ENCODE data around the gene ST6GALNAC3.

The ST6GALNAC3 gene

DNA sequence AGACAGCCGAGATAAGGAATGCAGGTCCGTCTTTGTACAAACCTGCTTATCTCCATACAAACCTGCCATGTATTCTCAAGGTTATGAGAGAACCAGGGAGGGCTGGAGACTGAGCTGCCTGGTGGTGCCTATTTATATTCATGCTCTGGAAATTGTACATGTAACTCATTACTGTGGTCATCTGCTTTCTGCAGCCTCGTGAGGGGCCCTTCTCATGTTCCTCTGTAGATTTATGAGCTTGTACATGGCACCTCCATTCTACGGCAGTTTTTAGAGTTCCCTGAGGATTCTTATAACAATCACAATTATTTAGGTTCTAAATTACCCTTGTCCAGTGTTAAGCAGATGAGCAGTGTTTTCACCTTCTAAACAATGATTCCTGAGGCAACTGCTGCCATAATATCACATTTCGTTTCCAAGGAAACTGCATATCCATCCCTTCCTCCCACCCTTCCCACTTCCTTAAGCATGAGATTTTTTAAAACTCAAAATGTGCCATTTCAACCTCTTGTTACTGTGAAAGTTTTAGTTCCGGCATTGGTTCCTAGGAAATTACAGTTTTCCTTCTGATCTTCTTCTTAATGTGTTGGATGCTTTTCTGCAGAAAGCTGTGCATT lies 112.1 kb downstream of the ST6GALNAC3 start:
- TF ChIP-seq, protein P1, sequence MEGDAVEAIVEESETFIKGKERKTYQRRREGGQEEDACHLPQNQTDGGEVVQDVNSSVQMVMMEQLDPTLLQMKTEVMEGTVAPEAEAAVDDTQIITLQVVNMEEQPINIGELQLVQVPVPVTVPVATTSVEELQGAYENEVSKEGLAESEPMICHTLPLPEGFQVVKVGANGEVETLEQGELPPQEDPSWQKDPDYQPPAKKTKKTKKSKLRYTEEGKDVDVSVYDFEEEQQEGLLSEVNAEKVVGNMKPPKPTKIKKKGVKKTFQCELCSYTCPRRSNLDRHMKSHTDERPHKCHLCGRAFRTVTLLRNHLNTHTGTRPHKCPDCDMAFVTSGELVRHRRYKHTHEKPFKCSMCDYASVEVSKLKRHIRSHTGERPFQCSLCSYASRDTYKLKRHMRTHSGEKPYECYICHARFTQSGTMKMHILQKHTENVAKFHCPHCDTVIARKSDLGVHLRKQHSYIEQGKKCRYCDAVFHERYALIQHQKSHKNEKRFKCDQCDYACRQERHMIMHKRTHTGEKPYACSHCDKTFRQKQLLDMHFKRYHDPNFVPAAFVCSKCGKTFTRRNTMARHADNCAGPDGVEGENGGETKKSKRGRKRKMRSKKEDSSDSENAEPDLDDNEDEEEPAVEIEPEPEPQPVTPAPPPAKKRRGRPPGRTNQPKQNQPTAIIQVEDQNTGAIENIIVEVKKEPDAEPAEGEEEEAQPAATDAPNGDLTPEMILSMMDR (IDR thresholded peaks at IDR 0.05), result no peak
- TF ChIP-seq ZFX (IDR thresholded peaks at IDR 0.05; ENCODE audit: borderline replicate concordance), result no peak
- no peak overlapping the region for H3K27ac ChIP-seq

DNA sequence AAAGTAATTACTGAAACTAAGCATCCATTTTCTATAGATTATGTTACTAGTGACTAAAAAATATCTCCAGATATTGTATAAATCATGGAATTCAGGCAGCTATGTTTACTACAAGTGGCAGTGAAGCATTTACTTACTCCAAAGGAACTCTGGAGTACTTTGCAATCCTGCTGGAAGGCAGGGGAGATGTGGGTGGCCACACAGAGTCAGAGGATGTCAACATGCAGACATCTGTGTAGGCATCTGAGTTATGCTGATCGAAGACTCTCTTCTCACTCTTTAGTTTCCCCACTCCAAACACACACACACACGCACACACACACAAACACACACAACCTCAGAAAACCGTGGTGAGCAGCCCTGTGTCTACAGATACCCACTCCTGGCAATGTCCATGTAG lies 112.9 kb downstream of the ST6GALNAC3 start:
- no peak overlapping the region for H3K27ac ChIP-seq
- no peak for TF ChIP-seq ZFX (IDR thresholded peaks at IDR 0.05; ENCODE audit: borderline replicate concordance)
- TF ChIP-seq, protein P1 (IDR thresholded peaks at IDR 0.05), result no peak

DNA sequence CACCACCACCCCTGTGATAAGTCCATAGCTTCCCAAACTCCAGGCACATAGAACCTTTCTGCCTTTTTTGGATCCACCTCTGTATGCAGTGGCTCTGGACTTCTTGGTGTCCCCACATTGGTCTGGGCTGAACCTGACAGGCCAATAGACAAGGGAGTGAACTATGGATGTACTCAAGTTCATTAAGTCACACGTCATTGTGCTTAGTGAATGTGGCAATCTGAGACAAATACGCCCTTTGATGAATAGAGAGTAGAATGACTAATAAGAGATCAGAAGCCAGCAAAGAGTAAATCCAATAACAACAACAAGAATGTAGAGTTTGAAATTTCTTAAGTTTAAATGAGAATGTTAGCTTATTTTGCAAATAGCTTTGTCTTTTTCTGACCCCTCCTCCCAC lies 114.8 kb downstream of the ST6GALNAC3 start:
- TF ChIP-seq, protein P1 (IDR thresholded peaks at IDR 0.05), result no peak
- no peak for TF ChIP-seq ZFX (IDR thresholded peaks at IDR 0.05; ENCODE audit: borderline replicate concordance)
- no peak overlapping the region for H3K27ac ChIP-seq

DNA sequence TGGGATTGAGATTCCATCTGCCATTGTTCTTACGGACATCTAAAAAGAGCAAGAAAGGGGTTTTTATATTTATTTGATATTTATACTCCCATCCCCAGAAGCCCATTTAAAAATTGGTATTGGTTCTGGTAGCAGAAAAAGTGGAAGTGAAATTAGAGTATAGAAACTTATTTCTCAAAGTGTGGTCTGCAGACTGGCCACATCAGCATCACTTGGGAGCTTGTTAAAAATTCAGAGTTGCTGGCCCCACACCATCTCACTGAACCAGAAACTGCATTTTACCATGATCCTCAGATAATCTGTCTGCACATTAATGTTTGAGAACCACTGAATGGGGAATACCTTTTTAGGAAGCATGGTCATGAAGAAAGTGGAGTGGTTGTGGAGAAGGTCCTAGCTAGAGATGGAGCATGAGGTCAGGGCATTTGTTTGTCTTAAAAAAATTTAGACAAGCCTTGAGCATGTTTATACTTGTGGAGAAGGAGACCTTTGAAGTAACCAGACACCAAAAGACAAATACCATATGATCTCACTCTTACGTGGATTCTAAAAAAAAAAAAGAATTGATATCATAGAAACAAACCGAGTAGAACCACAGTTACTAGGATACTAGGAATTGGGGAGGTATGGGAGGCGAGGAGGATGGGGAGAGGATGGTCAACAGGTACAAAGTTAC lies 116.3 kb downstream of the ST6GALNAC3 start:
- no peak overlapping the region for H3K27ac ChIP-seq
- no peak for TF ChIP-seq ZFX (IDR thresholded peaks at IDR 0.05; ENCODE audit: borderline replicate concordance)
- TF ChIP-seq, protein P1 (IDR thresholded peaks at IDR 0.05), result no peak

DNA sequence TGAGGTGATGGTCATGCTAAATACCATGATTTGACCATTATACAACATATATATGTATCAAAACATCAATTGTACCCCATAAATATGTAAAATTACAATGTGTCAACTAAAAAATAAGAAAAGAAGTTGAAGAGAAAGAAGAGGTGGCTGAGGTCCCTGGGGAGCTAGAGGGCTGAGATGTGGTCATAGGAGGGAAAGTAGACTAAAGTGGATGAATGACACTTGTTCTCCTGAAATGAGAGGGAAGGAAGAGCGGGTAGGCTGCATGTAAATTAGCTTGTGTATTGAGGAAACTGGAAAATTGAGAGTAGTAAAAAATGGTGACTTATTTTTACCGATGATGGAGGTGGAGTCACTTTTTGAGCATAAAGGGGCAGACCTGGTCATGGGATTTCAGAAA lies 117.0 kb downstream of the ST6GALNAC3 start:
- no peak for TF ChIP-seq ZFX (IDR thresholded peaks at IDR 0.05; ENCODE audit: borderline replicate concordance)
- TF ChIP-seq, protein P1 (IDR thresholded peaks at IDR 0.05), result no peak
- H3K27ac ChIP-seq, result no peak overlapping the region

DNA sequence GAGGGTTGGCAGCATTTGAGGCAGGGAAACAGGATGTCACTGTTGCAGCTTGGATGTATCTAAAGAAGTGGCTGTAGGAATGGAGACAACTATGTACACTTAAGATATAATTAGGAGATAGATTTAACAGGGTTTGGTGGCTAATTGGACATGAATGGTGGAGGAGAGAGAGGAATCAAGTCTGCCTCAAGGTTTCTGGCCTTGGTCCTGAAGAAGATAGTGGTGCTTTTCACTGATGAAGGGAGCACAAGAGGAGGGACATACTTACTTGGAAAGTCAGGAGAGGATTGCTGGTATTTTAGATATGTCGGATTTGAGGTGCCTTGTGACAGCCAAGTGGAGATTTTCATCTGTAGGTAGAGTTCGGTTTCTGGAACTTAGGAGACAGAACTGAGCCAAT lies 123.9 kb downstream of the ST6GALNAC3 start:
- H3K27ac ChIP-seq, result no peak overlapping the region
- no peak for TF ChIP-seq ZFX (IDR thresholded peaks at IDR 0.05; ENCODE audit: borderline replicate concordance)
- TF ChIP-seq, protein P1 (IDR thresholded peaks at IDR 0.05), result no peak

DNA sequence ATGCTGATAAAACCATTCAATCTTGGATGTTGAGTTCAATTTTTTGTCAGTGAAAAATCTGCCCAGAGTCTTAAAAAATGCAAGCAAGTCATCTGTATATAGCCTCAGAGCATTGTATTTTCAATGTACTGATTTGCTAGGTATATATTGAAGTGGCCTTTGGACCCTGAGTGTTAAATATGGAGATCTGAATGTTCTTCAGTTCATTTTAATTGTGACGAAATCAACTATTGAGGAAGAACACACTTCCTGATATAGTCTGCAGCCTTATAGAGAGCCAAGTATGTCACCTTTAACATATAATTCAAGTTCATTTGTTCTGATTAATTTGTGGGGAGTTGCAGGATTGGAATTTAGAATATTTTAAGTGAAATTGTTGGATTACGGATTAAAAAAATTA lies 128.1 kb downstream of the ST6GALNAC3 start:
- no peak overlapping the region for H3K27ac ChIP-seq
- TF ChIP-seq ZFX (IDR thresholded peaks at IDR 0.05; ENCODE audit: borderline replicate concordance), result no peak
- TF ChIP-seq, protein P1 (IDR thresholded peaks at IDR 0.05), result no peak

Measured in 22Rv1 (cell line).